Activated T-cell treated with anti-CD3 and anti-CD28 coated beads, Interleukin-2, amount 50 U/mL, for 48 hours (primary cell): ENCODE measurements around the gene TRPC1.
A peak's percentile ranks its signal among the peaks of the same experiment; 100 is the strongest.
"Not testable (repeated sequence)": the region's sequence is repeated elsewhere in the genome, so short reads cannot be mapped to it uniquely, and the experiment has no call there.

ENCODE experiments used
- DNase-seq, 2 experiments: peaks; one replicate each; pipeline ENCODE4 v3.0.0-alpha.2; 2020

TRPC1 gene

DNA sequence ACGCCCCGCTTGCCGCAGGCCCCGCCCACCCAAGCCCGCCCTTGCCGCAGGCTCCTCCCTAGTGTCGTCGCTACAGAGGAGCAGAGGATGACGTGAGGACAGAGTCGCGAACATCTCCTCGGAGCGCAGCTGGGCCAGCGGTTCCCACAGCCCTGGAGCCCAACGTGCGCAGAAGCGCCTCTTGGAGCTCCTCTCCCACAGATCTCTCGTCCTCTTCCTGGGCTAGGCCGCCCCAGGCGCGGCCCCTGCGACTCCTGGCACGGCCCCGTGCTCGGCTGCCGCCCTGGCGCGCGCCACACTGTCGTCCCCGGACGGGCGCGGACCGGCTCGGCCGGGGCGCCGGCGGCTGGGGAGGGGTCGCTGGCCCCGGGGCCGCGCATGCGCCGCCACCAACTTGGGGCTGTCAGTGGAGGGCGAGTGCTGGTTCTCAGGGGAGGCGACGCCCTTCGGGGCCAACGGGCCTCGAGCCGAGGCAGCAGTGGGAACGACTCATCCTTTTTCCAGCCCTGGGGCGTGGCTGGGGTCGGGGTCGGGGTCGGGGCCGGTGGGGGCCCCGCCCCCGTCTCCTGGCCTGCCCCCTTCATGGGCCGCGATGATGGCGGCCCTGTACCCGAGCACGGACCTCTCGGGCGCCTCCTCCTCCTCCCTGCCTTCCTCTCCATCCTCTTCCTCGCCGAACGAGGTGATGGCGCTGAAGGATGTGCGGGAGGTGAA is at the start of gene TRPC1:
Gene TRPC1, plus strand, starts transcription at position 67 of the 714 bp plus-strand sequence. Its CDS starts 526 bp downstream, at position 593.
- peak; percentile 82 to 85 for DNase-seq

DNA sequence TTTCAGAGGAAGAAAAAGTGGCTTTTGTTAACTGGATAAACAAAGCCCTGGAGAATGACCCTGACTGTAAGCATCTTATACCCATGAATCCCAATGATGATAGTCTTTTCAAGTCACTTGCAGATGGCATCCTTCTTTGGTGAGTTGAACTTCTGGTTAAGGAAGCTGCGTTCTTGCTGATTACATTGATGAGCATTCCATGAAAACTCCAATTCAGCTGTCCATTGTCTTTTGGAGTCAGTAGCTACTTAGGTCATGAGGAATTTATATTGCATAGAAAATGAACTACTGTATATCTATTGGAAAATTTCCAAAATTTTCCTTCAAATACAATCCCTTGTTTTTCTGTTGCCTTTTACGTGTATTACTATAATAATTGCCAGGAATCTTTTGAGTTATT is 47.7 kb upstream of the TRPC1 start:
- DNase-seq: no peak

DNA sequence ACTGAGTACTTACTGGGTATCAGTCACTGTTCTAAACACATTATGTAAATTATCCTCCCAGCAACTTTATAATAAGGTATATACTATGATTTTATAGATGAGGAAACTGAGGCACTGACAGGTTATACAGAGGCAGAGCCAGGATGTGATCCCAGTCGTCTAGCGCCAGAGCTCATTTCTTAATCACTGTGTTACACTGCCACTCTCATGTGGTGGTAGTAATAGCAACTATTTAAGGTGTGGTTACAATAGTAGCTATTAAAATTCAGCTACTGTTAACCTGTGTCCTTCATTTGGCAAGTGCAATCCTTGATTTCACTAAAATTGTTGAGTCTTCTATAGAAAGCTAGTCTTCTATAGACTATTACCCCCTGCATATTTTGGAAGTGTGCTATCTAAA is 43.1 kb upstream of the TRPC1 start:
- no peak for DNase-seq

DNA sequence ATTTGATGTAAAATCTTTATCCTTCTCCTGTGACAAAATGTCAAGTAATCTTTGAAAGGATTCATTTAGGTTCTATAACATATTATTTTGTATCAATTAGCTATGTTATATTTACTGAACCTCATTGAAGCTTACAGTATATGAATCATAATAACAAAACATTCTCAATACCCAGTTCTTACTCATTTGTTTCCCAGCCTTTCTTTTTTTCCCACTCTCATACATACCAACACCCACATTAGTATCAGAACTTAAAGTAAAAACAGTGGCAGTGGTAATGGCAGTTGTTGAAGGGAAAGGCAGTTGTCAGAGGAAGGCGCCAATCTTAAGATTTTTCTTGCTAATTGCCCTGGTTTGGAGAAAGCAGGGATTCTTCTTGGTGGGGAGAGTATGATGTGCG is 33.2 kb upstream of the TRPC1 start:
- no peak for DNase-seq

DNA sequence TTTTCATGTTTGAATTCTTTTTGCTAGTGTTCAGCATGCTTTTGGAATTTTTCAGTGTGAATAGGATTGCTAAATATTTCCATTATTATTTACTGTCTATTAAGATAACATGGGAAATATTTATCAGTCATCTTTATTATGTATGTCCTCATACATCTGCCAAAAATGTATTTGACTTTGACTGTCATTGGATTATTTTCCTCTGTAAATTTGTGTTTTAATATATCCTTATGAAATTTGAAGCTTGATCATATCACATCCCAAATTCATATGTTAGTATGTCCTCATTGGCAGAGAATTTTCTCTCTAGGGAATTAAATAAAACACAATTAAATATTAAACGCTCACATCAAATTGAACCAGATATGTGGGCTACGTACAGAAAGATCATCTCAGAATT is 32.3 kb upstream of the TRPC1 start:
- DNase-seq: no peak

DNA sequence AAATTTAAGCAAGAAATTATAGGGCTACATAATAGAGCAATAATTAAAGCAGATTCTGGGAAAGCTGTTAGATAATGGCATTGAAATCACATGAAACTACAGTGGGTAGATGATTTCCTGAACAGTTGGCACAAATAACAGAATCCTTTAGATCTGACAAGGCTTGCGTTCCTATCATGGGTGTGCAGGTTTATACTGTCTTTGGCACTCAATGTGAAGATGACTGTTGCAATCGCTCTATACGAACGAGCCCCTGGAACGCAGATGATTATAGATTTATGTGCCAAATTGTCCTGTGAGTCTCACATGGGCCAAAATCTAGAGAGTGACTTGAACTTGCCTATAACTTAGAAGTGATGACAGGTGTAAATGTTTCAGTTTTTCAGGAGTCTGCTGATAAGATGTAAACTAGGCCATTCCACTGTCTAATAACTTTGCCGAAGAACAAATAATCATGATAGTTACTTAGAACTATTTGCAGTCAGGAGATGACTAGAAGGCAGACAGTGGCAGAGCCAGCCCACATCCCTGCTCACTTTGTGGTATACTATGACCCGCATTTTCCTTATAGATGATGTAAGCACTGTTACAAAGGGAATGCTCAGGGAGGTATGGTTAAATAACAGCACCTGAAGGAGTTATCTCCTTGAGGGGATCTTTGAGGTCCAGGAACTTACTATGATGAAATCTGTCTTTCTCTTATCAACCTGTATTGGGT is 30.5 kb upstream of the TRPC1 start:
- DNase-seq: no peak

DNA sequence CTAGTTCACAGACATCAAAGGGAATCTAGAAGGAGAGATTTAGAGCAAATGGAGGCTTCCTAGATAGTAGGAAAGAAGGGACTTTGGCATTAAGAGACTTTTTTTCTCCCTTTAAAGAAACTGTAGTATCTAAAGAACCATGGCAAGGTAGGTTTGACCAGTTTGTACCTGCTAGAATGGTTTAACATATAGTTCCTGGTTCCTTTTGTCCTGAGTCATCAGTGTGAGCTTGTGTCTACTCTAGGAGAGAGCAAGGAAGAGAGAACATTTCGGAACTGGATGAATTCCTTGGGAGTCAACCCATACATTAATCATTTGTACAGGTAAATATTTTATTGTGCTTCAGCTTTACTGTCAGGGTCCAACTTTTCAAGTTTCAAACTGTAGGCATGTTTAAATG is 29.6 kb upstream of the TRPC1 start:
- no peak for DNase-seq

DNA sequence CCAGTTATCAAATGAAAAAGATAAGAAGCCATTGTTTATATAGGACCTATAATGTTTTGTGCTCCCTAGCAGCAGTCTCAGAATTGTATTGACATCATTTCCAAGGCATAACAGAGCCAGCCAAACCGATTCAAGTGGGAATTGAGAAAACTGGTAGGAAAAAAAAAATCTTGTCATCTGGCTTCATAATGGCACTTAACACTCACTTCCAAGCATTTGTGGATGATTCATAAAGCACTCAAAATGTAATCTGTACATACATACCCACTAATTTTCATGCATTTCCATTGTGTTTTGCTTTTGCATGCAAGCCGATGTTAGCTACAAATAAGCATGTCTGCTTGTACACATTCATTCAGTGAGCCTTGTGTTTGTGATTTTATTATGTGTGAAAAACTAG is 18.6 kb upstream of the TRPC1 start:
- DNase-seq: no peak

DNA sequence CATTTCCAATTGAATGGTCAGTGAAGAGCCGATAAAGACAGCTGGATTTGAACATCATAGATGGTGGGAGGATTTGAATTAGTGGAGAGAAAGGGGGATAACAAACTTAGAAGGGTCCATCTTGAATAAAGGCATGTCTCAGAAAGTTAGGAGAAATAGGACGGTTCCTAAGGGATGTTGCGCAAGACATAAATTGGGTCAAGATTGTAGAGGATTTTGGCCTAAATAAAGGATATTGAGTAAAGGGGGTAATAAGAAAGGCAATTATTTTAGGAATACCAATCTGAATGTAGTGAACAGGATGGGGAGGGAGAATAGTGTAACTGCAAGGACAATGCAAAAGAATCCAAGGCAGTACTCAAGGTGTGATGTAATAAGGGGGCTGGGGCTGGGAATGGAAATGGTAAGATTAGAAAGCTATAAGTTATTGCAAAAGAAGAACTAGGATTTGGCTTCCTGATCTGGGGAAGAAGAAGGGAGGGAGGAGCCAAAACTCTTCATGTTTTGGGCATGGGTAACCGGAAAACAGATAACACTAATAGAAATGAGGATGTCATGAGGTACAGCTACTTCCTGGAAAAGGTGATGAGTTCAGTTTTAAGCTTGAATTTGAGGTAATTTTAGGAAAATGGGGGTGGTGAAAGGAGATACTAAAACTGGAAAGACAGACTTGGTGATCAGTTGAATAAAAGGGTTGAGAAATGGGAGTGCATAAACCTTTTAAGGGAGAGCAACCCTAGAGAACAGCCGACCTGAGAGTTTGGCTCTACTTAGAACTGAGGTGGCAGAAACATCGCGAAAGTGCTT is 17.3 kb upstream of the TRPC1 start:
- DNase-seq: no peak

DNA sequence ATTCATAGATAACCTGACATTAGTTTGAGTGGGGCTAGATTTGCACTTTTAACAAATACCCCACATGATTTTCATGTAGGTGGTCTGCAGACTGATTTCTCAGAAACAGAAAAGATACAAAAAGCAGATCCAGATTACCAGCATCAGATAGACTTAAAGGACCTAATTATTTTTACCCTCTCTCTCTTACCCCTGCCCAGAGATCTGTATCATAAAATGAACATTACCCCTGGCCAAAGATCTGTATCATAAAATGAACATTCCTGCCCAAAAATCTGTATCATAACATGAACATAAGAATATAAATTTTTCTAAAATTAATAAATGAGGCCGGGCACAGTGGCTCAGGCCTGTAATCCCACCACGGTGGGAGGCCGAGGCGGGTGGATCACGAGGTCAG is 14.6 kb upstream of the TRPC1 start:
- no peak for DNase-seq

DNA sequence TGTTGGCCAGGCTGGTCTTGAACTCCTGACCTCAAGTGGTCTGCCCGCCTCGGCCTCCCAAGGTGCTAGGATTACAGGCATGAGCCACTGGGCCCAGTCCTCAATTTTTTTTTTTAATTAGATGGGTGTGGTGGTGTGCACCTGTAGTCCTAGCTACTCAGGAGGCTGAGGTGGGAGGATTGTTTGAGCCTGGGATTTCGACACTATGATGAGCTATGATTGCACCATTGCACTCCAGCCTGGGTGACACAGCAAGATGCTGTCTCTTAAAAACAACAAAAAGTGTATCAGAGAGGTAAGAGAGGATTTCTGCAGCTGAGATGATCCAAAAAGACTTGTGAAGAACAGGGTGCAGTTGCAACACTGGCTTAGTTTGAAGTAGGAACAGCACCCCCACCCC is 9.0 kb upstream of the TRPC1 start:
- not testable (repeated sequence) for DNase-seq

DNA sequence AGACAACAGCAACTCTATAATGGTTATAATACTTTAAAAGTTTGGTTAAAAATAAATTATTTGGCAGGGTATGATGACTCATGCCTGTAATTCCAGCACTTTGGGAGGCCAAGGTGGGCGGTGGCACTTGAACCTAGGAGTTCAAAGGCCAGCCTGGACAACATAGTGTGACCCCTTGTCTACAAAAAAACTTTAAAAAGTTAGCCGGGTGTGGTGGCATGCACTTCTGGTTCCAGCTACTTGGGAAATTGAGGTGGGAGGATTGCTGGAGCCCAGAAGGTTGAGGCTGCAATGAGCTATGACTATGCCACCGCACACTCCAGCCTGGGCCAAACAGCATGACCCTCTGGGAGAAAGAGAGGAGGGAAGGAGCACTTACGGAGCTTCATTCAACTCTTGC is 7.7 kb upstream of the TRPC1 start:
- DNase-seq: no peak

DNA sequence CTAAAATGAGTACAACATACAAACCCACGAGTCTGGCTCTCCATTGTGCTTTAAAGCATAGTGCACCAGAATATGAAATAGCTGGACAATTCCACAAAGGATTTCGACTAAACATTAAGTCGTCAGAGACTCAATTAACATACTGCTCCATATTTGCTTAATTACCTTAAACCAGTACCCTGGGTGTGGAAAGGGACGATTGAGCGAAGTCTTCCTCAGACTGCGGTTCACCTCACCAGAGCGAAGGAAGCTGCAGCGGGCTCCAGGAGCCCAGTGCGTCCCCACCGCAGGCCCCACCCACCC is 218 bp upstream of the TRPC1 start:
- no peak for DNase-seq

DNA sequence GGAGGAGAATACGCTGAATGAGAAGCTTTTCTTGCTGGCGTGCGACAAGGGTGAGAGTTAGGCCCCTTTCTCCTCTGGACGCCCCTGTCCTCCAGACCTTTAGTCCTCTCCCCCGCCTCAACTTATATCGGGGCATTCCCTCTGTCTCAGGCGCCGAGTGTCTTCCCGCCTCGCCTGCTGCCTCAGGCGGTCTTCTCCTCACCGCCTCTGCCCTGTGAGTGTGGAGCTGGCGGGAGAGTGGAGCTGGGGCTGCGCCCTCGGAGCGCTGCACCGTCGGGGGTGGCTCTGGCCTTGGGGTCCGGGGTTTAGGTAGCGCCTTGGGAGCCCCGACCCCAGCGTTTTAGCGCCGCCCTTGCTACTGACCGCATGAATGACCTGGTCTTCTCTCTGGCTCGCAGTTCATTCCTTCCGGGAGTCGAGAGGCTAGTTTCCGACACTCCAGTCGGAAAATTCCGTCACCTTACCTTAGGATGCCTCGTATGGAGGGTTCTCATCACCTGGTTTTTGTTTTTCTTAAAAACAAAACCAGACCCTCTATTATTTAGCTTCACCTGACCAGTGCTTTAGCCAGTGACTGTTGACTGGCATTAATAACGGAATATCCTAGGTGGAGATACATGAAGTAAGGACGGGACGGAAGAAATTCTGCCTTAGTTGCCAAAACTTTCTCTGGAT is 985 bp downstream of the TRPC1 start:
- DNase-seq: no peak

DNA sequence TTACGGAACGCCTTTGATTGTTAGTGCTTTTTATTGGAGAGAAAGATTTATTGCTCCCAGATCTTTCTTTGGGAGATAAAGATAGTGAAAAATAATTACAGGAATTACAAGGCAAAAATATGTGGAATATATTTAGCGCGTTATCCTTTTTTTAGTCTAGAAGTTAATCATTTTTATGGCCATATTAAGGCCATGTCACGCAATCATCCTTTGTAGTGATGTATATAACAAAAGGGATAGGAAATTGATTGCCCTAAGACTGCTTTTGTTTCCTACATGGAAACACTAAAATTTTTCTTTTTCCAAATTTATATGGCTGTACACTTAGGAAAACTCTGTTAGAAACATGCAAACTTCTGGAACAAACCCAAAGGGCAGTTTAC is 1.5 kb downstream of the TRPC1 start:
- DNase-seq: no peak

DNA sequence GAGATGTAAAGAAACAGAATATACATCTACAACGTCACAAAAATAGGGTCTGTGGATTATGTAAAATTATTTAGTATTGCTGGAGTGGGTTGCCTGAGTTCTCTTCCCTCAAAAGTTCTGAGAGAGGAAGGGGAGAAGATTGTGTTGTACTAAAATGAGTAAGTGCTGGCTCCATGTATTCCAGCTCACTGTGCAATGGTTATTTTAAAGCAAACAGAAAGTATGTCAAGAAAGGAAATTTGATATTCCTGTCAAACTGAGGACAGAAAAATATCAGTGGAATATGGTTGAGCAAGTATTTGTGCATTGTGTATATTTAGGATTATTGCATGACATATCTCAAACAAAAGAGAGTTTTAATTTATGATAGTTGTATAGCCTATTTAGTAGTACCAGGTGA is 2.2 kb downstream of the TRPC1 start:
- DNase-seq: no peak

DNA sequence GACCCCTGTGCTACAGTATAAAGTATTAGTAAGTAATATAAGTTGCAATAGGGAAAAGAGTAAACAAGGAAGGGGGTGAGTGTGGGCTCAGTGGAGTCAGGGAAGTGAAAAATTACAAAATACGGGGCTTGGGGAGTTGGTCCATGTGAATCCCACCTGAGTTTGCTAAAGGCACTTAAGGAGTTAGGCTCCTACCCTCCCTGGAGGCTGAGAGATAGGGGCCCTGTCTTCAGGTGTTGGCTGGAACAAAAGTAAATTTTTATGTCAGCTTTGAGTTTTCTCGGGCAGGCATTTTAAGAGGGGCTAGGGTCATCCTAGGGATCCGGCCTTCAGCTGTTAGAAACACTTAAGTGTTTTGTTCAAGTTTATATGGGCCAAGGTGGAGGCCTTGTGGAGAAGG is 8.2 kb downstream of the TRPC1 start:
- DNase-seq: no peak

DNA sequence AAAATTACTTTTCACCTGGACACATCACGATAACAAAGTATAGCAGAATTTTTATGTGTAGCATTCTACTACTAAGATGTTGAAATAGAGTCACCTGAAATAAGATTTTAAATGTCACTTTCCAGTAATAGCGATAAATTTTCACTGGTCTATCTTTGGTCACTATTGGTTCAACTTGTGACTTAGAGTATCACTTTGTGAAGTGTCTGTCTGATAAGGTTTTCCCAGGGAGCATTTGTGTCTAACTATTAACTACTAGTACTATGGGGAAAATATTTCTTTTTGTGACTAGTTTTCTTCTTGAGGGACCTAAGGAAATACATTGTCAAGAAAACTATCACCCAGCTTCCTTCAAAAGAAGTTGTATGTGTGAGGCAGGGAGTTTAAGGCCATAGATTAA is 11.0 kb downstream of the TRPC1 start:
- no peak for DNase-seq

DNA sequence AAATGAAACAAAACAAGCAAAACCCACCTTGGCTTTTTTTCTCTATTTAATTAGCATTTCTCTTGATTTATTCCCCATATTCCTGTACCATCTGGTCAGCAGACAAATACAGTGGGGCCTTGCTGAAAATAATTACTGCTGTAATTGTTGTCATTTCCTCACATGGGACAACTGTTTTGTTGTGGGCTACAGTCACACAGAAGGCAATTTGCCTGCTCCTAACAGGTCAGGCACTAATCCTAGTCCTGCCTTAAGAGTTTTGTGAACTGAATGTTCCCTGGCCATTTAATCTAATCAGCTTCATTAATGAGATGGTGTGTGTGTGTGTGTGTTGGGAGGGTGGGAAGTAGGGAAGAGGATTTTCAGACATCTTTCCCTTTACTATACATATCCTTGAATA is 11.6 kb downstream of the TRPC1 start:
- no peak for DNase-seq

DNA sequence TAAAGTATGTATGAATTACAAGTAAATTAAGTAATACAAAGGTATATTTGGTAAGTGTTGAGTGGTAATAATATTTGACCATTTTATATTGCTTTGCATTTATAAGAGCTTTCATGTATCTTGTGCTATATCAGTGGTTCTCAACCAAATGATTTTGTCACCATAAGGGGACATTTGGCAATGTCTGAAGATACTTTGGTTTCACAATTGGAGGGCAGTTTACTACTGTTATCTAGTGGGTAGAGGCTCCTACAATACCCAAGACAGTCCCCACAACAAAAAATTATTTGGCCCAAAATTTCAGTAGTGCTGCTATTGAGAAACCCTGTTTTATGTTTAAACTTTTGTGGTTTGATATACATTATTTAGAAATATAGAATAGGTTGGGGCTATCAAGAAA is 14.6 kb downstream of the TRPC1 start:
- DNase-seq: no peak

DNA sequence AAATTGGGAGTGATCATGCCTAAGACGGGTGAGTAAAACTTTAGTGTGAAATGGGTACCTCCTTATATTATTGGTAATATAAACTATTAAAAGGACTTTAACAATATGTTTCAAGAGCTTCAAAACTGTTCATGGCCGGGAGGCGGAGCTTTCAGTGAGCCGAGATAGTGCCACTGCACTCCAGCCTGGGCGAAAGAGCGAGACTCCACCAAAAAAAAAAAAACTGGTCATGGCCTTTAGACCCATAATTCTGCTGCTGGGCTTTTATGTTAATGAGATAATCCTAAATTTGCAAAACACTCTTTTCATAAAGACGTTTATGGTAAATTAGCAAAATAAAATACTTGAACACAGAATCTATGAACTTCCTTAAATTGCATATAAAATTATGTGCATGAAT is 22.8 kb downstream of the TRPC1 start:
- no peak for DNase-seq

DNA sequence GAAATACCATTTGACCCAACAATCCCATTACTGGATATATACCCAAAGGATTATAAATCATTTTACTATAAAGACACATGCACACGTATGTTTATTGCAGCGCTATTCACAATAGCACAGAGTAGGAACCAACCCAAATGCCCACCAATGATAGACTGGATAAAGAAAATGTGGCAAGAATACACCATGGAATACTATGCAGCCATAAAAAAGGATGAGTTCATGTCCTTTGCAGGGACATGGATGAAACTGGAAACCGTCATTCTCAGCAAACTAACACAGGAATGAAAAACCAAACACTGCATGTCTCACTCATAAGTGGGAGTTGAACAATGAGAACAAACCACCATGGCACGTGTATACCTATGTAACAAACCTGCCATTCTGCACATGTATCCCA is 26.7 kb downstream of the TRPC1 start:
- DNase-seq: not testable (repeated sequence)

DNA sequence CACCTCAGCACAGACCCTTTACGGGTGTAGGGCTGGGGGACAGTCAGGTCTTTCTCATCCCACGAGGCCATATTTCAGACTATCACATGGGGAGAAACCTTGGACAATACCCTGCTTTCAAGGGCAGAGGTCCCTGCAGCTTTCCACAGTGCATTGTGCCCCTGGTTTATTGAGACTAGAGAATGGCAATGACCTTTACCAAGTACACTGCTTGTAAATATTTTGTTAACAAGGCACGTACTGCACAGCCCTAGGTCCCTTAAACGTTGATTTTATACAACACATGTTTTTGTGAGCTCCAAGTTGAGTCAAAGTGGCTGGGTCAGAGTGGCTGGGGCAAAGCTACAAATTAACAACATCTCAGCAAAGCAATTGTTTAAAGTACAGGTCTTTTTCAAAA is 28.8 kb downstream of the TRPC1 start:
- not testable (repeated sequence) for DNase-seq

DNA sequence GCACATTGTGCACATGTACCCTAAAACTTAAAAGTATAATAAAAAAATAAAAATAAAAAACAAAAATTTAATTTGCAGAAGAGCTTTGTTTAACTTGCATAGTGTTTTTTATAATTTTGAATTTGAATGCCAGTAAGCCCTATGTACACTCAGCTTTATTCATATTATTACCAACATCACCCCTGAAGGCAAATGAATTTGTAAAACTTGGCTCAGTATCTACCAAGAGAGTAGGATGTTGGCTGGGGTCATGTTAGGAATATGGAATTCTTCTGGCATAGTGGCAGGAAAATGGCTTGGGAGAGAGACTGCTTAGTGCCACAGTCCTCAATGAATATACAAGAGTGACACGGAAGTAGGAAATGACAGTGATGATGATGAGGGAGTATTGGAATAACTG is 30.7 kb downstream of the TRPC1 start:
- no peak for DNase-seq
